HG02610 (cell line): ENCODE data around the gene MCMBP.
A peak's percentile ranks its signal among the peaks of the same experiment; 100 is the strongest.

ENCODE experiments used
- ATAC-seq: cut with Tn5 transposase; IDR thresholded peaks from one replicate; pipeline ENCODE4 v1.9.1; 2021; ENCODE audit warnings: mild to moderate bottlenecking, moderate library complexity; ENCODE audit not compliant: unreplicated experiment

Gene MCMBP

GRCh38 chr10:119786117-119786769 lies 86.4 kb downstream of the MCMBP start:
- no peak for ATAC-seq

GRCh38 chr10:119784340-119785067 lies 88.1 kb downstream of the MCMBP start:
- peak; percentile 77 for ATAC-seq

GRCh38 chr10:119783665-119784027 lies 89.0 kb downstream of the MCMBP start:
- ATAC-seq: no peak

GRCh38 chr10:119782981-119783664 lies 89.5 kb downstream of the MCMBP start:
- no peak for ATAC-seq

GRCh38 chr10:119781498-119781897 lies 91.1 kb downstream of the MCMBP start:
- ATAC-seq: no peak

- no peak for ATAC-seq
Measured at GRCh38 chr10:119780879-119781480, 91.7 kb downstream of the MCMBP start.
